Thoracic aorta (tissue), 2 donors: Measurements from ENCODE around the gene POC1A. TPM values are rescaled to one million over a fixed set of nuclear protein-coding genes. Genes with fewer than 3 reads are reported as not detected.

Experiments used
- ATAC-seq: fragments of 150-250 bp; one replicate; pipeline ENCODE4 v1.8.0; 2017; ENCODE audit warnings: low read depth; ENCODE audit not compliant: insufficient number of reproducible peaks, low FRiP score
- DNase-seq: peaks from one replicate; pipeline ENCODE4 v3.0.0-alpha.2; 2020; ENCODE audit warnings: low spot score
- H3K27ac ChIP-seq, 2 donors: fragments of 200-600 bp; sonication (generic); 1 replicate in 1 of 2; 2 replicates in 1 of 2; pipeline ENCODE4 v1.5.1; 2016; ENCODE audit warnings: mild to moderate bottlenecking in 2 of 2, moderate library complexity in 2 of 2
- H3K27me3 ChIP-seq: fragments of 200-600 bp; sonication (generic); replicated peaks from 2 replicates; pipeline ENCODE4 v1.6.0; 2016; ENCODE audit warnings: mild to moderate bottlenecking; ENCODE audit not compliant: insufficient read depth
- H3K36me3 ChIP-seq: fragments of 200-600 bp; sonication (generic); one replicate; pipeline ENCODE4 v1.5.1; 2016
- H3K4me1 ChIP-seq, 2 donors: fragments of 200-600 bp; sonication (generic); 1 replicate in 1 of 2; 2 replicates in 1 of 2; pipeline versions ENCODE4 v1.5.1 to v1.6.0; 2016; ENCODE audit warnings: low read depth in 2 of 2, mild to moderate bottlenecking in 1 of 2; ENCODE audit not compliant: control insufficient read depth in 1 of 2
- H3K4me3 ChIP-seq: fragments of 200-600 bp; sonication (generic); 2 replicates; pipeline ENCODE4 v1.5.1; 2016; ENCODE audit warnings: mild to moderate bottlenecking
- H3K9me3 ChIP-seq: fragments of 200-600 bp; sonication (generic); 2 replicates; pipeline ENCODE4 v1.5.1; 2016
- total RNA-seq, 2 donors: library from RNA; depleted of rRNA; stranded (reverse); fragments of >200 nt; gene quantifications; one replicate each; pipeline versions ENCODE4 v1.1.0 to v1.2.3, GENCODE V29; 2016
- TF ChIP-seq, protein P1 (sequence below): fragments of 200-600 bp; sonication (generic); IDR thresholded peaks from one replicate; pipeline ENCODE4 v1.5.1; 2019; ENCODE audit warnings: antibody characterized with exemption

POC1A gene
- total RNA-seq, 2 donors from 2014 or later, result 8.1 TPM; not detected in 1

DNA sequence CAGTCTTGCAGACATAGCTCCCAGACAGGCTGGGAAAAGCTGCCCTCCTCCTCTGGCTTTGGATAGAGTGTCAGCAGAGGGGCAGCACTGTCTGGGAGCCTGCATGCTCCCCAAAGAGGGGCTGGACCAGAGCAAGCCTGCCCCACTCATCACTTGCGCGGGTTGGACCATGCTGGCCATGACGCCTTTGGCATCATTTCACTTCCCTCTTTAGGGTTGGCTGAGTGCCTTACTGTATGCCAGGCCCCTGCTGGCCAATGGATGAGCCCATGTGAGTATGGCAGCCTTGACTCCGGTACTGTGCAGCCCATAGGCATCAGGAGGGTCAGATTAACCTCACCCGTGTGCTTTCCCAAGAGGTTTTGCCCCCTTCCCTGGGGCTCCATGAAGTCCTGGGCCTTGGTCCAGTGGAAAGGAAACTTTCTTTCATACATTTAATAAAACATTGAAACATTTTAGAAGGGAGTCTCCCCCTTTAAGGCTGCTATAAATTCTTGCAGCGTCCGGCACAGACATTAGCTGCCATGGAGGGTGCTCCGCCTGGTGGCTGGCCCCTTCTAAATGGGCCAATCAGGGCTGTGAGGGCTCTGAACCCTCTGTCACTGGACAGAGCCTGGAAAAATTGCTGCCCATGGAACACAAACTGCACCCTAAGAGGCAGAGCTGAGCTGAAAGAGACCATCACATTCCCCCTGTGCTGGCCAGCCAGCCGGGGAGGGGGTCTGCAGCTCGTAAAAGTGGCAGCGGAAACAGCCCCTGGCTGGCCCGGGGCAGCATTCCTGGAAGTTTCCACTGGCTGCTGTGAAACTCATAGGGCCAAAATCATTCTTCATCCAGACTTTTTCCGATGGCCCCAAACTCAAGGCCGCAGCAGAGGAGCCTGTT is 77.1 kb downstream of the POC1A start:
- TF ChIP-seq, protein P1, sequence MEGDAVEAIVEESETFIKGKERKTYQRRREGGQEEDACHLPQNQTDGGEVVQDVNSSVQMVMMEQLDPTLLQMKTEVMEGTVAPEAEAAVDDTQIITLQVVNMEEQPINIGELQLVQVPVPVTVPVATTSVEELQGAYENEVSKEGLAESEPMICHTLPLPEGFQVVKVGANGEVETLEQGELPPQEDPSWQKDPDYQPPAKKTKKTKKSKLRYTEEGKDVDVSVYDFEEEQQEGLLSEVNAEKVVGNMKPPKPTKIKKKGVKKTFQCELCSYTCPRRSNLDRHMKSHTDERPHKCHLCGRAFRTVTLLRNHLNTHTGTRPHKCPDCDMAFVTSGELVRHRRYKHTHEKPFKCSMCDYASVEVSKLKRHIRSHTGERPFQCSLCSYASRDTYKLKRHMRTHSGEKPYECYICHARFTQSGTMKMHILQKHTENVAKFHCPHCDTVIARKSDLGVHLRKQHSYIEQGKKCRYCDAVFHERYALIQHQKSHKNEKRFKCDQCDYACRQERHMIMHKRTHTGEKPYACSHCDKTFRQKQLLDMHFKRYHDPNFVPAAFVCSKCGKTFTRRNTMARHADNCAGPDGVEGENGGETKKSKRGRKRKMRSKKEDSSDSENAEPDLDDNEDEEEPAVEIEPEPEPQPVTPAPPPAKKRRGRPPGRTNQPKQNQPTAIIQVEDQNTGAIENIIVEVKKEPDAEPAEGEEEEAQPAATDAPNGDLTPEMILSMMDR, result peak; percentile 31
- H3K9me3 ChIP-seq, result no peaks in the 10 kb centered on the region
- DNase-seq (no peak), ATAC-seq (no peak)
- peaks cover 12 to 15% of the 10 kb centered on the region in 2 donors for H3K4me1 ChIP-seq
- H3K36me3 ChIP-seq, result no peaks in the 10 kb centered on the region
- H3K4me3 ChIP-seq, result peak overlapping the region; percentile 23
- H3K27ac ChIP-seq, result peak overlapping the region; percentile 72 to 73
- no peaks in the 10 kb centered on the region for H3K27me3 ChIP-seq

DNA sequence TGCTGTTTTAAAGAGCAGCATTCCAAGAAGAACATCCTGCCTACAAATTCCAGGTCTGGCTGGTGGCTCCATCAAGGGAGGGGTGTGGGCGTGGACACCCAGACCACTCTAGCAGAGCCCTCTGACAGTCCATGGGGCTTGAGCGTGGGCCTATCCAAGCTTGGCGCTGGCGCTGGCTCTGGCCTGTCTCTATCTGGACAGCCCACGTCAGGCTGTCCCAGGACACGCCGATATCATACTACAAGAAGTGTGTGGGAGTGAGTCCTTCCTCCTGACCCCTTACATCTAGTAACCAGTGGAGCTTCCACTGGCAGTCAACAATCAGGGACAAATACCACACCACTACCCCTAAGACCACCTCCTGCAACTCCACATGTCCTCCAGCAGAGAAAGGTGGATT is 80.7 kb downstream of the POC1A start:
- Histone ChIP-seq H3K4me1 (peaks cover 26 to 37% of the 10 kb centered on the region in 2 donors), H3K27ac (no peak overlapping the region), H3K9me3 (no peaks in the 10 kb centered on the region), H3K36me3 (no peaks in the 10 kb centered on the region), H3K4me3 (no peak overlapping the region), H3K27me3 (no peaks in the 10 kb centered on the region)
- TF ChIP-seq, protein P1, result no peak
- no peak for ATAC-seq
- DNase-seq, result no peak

DNA sequence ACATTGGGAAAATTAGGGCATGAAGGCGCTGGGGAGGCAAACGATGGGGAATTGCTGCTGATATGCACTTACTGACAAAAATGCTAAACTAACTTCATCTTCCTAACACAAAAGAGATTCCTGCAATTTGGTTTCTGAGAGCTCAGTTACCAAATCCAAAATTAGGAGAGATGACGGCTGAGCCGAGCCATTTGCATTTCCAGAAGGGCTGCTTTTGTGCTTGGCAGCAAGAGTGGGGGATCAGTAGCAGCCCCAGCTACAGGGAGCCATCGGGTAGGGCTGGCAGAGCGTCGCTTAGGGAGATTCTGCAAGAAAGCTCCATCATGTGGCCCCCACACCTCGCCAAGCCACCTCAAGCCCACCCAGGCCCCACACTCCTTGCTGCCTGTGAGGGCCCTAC is 81.8 kb downstream of the POC1A start:
- Histone ChIP-seq H3K27me3 (no peaks in the 10 kb centered on the region), H3K36me3 (no peaks in the 10 kb centered on the region), H3K27ac (no peak overlapping the region), H3K4me1 (peaks cover 19 to 31% of the 10 kb centered on the region in 2 donors), H3K4me3 (no peak overlapping the region), H3K9me3 (no peaks in the 10 kb centered on the region)
- ATAC-seq (no peak), DNase-seq (no peak)
- TF ChIP-seq, protein P1, result no peak

DNA sequence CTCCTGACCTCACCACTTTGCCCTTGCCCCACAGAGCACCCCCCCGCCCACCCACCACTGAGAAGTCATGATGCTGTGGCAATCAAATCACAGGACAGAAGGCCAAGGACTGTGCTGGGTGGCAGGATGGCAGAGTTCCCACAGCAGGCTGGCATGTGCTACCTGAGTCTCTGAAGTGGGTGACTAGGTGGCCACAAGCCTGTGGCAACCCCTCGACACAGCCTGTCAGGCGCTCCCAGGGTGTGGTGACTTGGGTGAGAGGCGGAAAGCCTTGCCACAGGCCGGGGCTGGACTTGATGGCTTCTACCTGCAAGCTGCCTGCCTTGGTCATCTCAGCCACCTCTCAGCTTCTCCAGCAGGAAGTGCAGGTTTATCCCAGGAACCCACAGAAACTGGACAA is 82.2 kb downstream of the POC1A start:
- H3K27ac ChIP-seq, result no peak overlapping the region
- TF ChIP-seq, protein P1, result no peak
- H3K4me1 ChIP-seq, result peaks cover 15 to 26% of the 10 kb centered on the region in 2 donors
- H3K27me3 ChIP-seq, result no peaks in the 10 kb centered on the region
- no peak for ATAC-seq
- H3K36me3 ChIP-seq, result no peaks in the 10 kb centered on the region
- H3K9me3 ChIP-seq, result no peaks in the 10 kb centered on the region
- H3K4me3 ChIP-seq, result no peak overlapping the region
- no peak for DNase-seq

DNA sequence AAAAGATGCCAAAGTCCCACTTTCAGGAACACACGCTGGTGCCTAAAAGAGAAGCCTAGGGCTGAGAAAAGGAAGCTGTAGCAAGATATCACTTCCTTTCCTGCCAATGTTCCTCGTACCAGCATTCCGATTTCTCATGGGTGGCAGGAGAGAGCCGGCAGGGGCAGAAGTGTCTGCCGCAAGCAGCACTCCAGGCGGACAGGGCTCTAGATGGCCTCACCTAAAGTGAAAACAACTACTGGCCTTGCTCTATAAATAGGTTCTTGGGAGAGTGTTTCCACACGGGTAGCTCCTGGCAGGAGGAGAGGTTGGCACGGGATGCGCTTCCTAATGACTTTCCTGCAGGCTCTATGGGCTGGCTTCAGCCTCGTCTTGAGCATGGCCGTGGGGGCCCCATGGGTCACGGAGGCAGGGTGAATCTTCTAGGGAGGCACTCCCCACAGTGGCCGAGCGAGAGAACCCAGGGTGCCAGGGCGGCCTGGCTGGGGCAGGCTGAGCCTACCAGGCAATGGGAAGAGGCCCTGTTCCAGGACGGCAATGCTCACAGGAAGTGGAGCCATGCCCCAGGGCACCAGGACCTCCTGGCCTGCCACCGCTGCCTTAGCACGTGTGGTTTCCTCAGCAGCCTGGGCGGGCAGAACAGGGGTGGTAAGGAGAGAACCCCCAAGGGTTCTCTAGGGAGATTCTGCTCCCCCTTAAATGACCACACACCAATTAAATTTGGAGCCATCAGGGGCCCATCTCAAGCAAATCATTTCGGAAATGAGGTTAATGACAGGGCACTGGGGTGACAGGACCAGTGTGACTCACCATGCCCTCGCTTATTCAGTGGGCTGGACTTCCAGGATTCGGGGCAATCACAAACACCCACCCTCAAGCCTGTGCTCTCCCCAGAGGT is 83.2 kb downstream of the POC1A start:
- Histone ChIP-seq H3K4me1 (peaks cover 14 to 22% of the 10 kb centered on the region in 2 donors), H3K4me3 (no peak overlapping the region), H3K9me3 (no peaks in the 10 kb centered on the region), H3K27ac (peak overlapping the region; percentile 87 to 91), H3K27me3 (no peaks in the 10 kb centered on the region), H3K36me3 (no peaks in the 10 kb centered on the region)
- ATAC-seq (peak; percentile 64), DNase-seq (no peak)
- TF ChIP-seq, protein P1, result peak; percentile 20
